ENCODE results near the gene PJVK.

PJVK gene

DNA sequence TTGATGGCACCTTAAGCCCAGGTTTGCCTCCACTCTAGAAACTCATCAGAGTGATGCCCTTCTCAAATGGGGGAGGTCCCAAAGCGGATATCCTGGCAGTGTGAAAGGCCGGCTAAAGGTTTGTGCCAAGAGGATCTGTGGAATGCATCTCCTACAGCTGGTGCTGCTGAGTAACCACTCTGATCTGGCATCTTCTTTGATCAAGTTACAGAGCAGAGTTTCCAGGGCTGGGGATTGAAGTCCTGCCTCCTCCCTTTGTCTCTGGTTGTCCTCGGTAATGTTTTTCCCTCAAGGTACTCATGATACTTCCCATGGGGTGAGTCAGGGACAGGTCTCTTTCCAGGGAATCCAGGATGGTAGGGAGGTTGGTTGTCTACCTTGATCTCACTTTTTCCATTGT lies 24.8 kb upstream of the PJVK start:
- TF ChIP-seq EZH2phosphoT487 (IDR thresholded peaks at IDR 0.05; ENCODE audit: low read length) (no peak), EZH2 (optimal IDR thresholded peaks at IDR 0.05; ENCODE audit: low read depth, low read length) (no peak)
- TF ChIP-seq, protein P1, sequence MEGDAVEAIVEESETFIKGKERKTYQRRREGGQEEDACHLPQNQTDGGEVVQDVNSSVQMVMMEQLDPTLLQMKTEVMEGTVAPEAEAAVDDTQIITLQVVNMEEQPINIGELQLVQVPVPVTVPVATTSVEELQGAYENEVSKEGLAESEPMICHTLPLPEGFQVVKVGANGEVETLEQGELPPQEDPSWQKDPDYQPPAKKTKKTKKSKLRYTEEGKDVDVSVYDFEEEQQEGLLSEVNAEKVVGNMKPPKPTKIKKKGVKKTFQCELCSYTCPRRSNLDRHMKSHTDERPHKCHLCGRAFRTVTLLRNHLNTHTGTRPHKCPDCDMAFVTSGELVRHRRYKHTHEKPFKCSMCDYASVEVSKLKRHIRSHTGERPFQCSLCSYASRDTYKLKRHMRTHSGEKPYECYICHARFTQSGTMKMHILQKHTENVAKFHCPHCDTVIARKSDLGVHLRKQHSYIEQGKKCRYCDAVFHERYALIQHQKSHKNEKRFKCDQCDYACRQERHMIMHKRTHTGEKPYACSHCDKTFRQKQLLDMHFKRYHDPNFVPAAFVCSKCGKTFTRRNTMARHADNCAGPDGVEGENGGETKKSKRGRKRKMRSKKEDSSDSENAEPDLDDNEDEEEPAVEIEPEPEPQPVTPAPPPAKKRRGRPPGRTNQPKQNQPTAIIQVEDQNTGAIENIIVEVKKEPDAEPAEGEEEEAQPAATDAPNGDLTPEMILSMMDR (IDR thresholded peaks at IDR 0.05; ENCODE audit: low read length), result no peak
- H3K4me3 ChIP-seq (ENCODE audit: low read length), result no peak overlapping the region
- no peaks in the 10 kb centered on the region for H3K4me1 ChIP-seq (ENCODE audit: low read length)
- H3K79me2 ChIP-seq (ENCODE audit: low read length), result no peaks in the 10 kb centered on the region
- H3K9ac ChIP-seq (ENCODE audit: low read length), result no peak overlapping the region
- no peaks in the 10 kb centered on the region for H3K9me2 ChIP-seq (replicated peaks; ENCODE audit: insufficient read depth, low read length)
- no peak overlapping the region for H3K27ac ChIP-seq (ENCODE audit: low read length)
- no peaks in the 10 kb centered on the region; the same call in 1 of the 2 replicates for H3K36me3 ChIP-seq (replicated peaks; ENCODE audit: insufficient read depth, low read length)
- no peak overlapping the region for H3K4me2 ChIP-seq (ENCODE audit: low read depth, low read length)
- no peak overlapping the region for H2AFZ ChIP-seq (ENCODE audit: low read length)
- no peaks in the 10 kb centered on the region for H3K9me3 ChIP-seq (replicated peaks; ENCODE audit: insufficient read depth, low read length)
- no peaks in the 10 kb centered on the region for H4K20me1 ChIP-seq (ENCODE audit: insufficient read depth, low read length)
- no peaks in the 10 kb centered on the region for H3K27me3 ChIP-seq (replicated peaks; ENCODE audit: insufficient read depth, low read length)
- no peaks in the 10 kb centered on the region for H3F3A ChIP-seq (ENCODE audit: insufficient read depth, low read length)
- no peak for DNase-seq

DNA sequence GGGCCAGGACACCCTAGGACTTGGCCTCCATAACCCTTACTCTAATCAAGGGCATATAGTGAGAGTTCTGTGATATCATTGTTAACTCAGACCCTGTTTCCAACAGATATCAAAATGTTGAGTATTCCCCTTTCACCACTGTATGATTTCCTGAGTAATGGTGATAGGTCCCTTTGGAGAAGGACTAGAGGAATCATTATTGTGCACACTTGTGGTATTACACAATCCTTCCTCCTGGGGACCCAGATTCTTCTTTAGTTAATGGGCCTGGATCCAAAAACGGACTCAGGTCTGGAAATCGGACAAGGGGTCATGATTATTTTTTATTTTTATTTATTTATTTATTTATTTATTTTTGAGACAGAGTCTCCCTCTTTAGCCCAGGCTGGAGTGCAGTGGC lies 23.7 kb upstream of the PJVK start:
- H3K79me2 ChIP-seq (ENCODE audit: low read length), result no peaks in the 10 kb centered on the region
- H3K27me3 ChIP-seq (replicated peaks; ENCODE audit: insufficient read depth, low read length), result no peaks in the 10 kb centered on the region
- H3K9ac ChIP-seq (ENCODE audit: low read length), result no peak overlapping the region
- H3F3A ChIP-seq (ENCODE audit: insufficient read depth, low read length), result no peaks in the 10 kb centered on the region
- DNase-seq, result no peak
- no peak overlapping the region for H3K4me3 ChIP-seq (ENCODE audit: low read length)
- no peak overlapping the region for H3K4me2 ChIP-seq (ENCODE audit: low read depth, low read length)
- H4K20me1 ChIP-seq (ENCODE audit: insufficient read depth, low read length), result no peaks in the 10 kb centered on the region
- no peaks in the 10 kb centered on the region for H3K9me3 ChIP-seq (replicated peaks; ENCODE audit: insufficient read depth, low read length)
- H2AFZ ChIP-seq (ENCODE audit: low read length), result no peak overlapping the region
- no peak overlapping the region for H3K27ac ChIP-seq (ENCODE audit: low read length)
- H3K9me2 ChIP-seq (replicated peaks; ENCODE audit: insufficient read depth, low read length), result no peaks in the 10 kb centered on the region
- H3K36me3 ChIP-seq (replicated peaks; ENCODE audit: insufficient read depth, low read length), result no peaks in the 10 kb centered on the region; the same call in 1 of the 2 replicates
- H3K4me1 ChIP-seq (ENCODE audit: low read length), result no peaks in the 10 kb centered on the region
- TF ChIP-seq, protein P1 (IDR thresholded peaks at IDR 0.05; ENCODE audit: low read length), result no peak
- no peak for TF ChIP-seq EZH2 (optimal IDR thresholded peaks at IDR 0.05; ENCODE audit: low read depth, low read length)
- TF ChIP-seq EZH2phosphoT487 (IDR thresholded peaks at IDR 0.05; ENCODE audit: low read length), result no peak

DNA sequence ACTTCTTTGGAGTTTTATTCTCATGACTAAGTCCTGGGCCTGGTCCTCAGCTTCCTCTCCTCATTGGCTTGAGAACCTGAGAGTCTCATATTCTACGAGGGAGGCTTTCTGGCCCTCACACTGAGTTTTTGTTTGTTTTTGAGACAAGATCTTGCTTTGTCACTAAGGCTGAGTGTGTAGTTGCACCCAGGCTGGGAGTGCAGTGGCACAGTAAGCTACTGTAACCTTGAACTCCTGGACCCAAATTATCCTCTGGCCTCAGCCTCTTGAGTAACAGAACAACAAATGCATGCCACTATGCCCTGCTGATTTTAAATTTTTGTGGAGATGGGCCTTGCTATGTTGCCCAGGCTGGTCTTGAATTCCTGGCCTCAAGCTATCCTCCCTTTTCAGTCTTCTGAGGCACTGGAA lies 22.8 kb upstream of the PJVK start:
- Histone ChIP-seq H3K4me1 (ENCODE audit: low read length) (no peaks in the 10 kb centered on the region), H3K79me2 (ENCODE audit: low read length) (no peaks in the 10 kb centered on the region), H3K27me3 (replicated peaks; ENCODE audit: insufficient read depth, low read length) (no peaks in the 10 kb centered on the region), H3K9ac (ENCODE audit: low read length) (no peak overlapping the region), H4K20me1 (ENCODE audit: insufficient read depth, low read length) (no peaks in the 10 kb centered on the region), H3K4me2 (ENCODE audit: low read depth, low read length) (no peak overlapping the region), H3F3A (ENCODE audit: insufficient read depth, low read length) (no peaks in the 10 kb centered on the region), H3K36me3 (replicated peaks; ENCODE audit: insufficient read depth, low read length) (no peaks in the 10 kb centered on the region; the same call in 1 of the 2 replicates), H3K9me3 (replicated peaks; ENCODE audit: insufficient read depth, low read length) (no peaks in the 10 kb centered on the region), H3K4me3 (ENCODE audit: low read length) (no peak overlapping the region), H2AFZ (ENCODE audit: low read length) (no peak overlapping the region), H3K9me2 (replicated peaks; ENCODE audit: insufficient read depth, low read length) (no peaks in the 10 kb centered on the region), H3K27ac (ENCODE audit: low read length) (no peak overlapping the region)
- DNase-seq, result no peak
- TF ChIP-seq, protein P1 (IDR thresholded peaks at IDR 0.05; ENCODE audit: low read length), result no peak
- TF ChIP-seq EZH2 (optimal IDR thresholded peaks at IDR 0.05; ENCODE audit: low read depth, low read length) (no peak), EZH2phosphoT487 (IDR thresholded peaks at IDR 0.05; ENCODE audit: low read length) (no peak)
